ENCODE data around the gene NFIL3. TPM values are rescaled to one million over a fixed set of nuclear protein-coding genes. Genes with fewer than 3 reads are reported as not detected.

Gene NFIL3
- total RNA-seq, 1 experiment from 2014 or later: 13.3 TPM

DNA sequence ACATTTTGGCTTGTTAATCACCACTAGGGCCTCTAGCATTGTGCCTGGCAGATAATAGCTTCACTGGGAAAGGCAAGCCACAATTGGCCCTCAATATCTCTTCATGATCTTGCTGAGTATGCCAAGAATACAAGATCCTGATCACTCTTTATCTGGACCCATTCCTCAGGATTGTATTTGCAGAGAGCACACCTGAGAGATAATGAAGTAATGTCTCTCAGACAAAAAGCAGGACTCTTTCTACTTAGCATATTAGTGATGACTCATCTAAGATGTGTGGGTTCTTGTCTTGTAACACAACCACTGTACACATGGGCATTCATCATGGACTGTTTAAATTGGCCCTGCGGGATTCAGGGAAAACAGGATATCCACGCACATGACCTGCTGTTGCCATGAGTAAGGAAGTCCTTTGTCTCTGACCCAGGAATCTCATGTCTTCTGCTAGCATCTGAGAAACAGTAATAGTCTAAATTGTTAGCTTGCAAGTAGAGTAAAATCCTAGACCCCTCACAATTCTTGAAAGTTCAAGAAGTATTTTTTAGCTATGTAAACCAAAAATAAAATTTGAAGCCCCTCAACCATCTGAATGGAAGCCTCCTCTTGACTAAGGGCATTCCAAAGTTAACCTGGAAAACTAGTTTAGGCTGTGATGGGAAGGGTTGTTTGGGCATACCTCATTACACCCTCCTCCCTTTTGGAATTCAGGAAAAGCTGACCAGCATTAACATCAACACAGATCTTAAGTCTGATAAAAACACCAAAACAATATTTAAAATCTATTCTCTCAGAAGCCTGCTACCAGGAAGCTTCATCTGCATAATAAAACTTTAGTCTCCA, 28.0 kb upstream of the NFIL3 start:
- no TSS peak for BruUV-seq (replicated peaks)
- no peak overlapping the region for H3K27ac ChIP-seq (ENCODE audit: low read length)
- H3K4me1 ChIP-seq (ENCODE audit: control insufficient read depth, insufficient read depth, low read length): no peaks in the 10 kb centered on the region
- intact Hi-C loops (cut with micrococcal nuclease; ENCODE audit: unreplicated experiment) (no loop called here), in situ Hi-C loops (cut with HindIII; ENCODE audit: low pct_unique_long_range_greater_than_20kb, low sequenced_read_pairs) (no loop called here)
- ATAC-seq (no peak), DNase-seq (ENCODE audit: low read depth, low spot score) (no peak)
- no peak for TF ChIP-seq REST (IDR thresholded peaks at IDR 0.05; ENCODE audit: insufficient read depth in 1 of 2, low read depth in 2 of 2, low read length in 1 of 2)
- TF ChIP-seq POLR2AphosphoS5 (IDR thresholded peaks at IDR 0.05; ENCODE audit: low read depth, low read length): no peak
- TF ChIP-seq TCF7L2 (IDR thresholded peaks at IDR 0.05; ENCODE audit: low read depth, low read length): no peak
- TF ChIP-seq SIN3A (IDR thresholded peaks at IDR 0.05; ENCODE audit: borderline replicate concordance, insufficient read depth, low read depth, low read length): no peak
- TF ChIP-seq, protein P1, sequence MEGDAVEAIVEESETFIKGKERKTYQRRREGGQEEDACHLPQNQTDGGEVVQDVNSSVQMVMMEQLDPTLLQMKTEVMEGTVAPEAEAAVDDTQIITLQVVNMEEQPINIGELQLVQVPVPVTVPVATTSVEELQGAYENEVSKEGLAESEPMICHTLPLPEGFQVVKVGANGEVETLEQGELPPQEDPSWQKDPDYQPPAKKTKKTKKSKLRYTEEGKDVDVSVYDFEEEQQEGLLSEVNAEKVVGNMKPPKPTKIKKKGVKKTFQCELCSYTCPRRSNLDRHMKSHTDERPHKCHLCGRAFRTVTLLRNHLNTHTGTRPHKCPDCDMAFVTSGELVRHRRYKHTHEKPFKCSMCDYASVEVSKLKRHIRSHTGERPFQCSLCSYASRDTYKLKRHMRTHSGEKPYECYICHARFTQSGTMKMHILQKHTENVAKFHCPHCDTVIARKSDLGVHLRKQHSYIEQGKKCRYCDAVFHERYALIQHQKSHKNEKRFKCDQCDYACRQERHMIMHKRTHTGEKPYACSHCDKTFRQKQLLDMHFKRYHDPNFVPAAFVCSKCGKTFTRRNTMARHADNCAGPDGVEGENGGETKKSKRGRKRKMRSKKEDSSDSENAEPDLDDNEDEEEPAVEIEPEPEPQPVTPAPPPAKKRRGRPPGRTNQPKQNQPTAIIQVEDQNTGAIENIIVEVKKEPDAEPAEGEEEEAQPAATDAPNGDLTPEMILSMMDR (IDR thresholded peaks at IDR 0.05): no peak
- no peaks in the 10 kb centered on the region for H3K36me3 ChIP-seq (ENCODE audit: control insufficient read depth, insufficient read depth, low read length)
- CTCF ChIA-PET: no interaction called here
- no peaks in the 10 kb centered on the region for H3K27me3 ChIP-seq (ENCODE audit: control insufficient read depth, insufficient read depth, low read length)
- no peaks in the 10 kb centered on the region for H3K9me3 ChIP-seq (ENCODE audit: control insufficient read depth, insufficient read depth, low read depth, low read length)
- POLR2A ChIA-PET: no interaction called here
- no peak overlapping the region for H3K4me3 ChIP-seq (ENCODE audit: low read depth in 2 of 2, low read length in 2 of 2)

GRCh38 chr9:91445135-91445534, 21.5 kb upstream of the NFIL3 start:
- TF ChIP-seq, protein P1 (IDR thresholded peaks at IDR 0.05): no peak
- TF ChIP-seq REST (IDR thresholded peaks at IDR 0.05; ENCODE audit: insufficient read depth in 1 of 2, low read depth in 2 of 2, low read length in 1 of 2) (no peak), TCF7L2 (IDR thresholded peaks at IDR 0.05; ENCODE audit: low read depth, low read length) (no peak), SIN3A (IDR thresholded peaks at IDR 0.05; ENCODE audit: borderline replicate concordance, insufficient read depth, low read depth, low read length) (no peak), POLR2AphosphoS5 (IDR thresholded peaks at IDR 0.05; ENCODE audit: low read depth, low read length) (no peak)
- H3K27me3 ChIP-seq (ENCODE audit: control insufficient read depth, insufficient read depth, low read length): no peaks in the 10 kb centered on the region
- H3K4me1 ChIP-seq (ENCODE audit: control insufficient read depth, insufficient read depth, low read length): no peaks in the 10 kb centered on the region
- H3K27ac ChIP-seq (ENCODE audit: low read length): no peak overlapping the region
- no peaks in the 10 kb centered on the region for H3K9me3 ChIP-seq (ENCODE audit: control insufficient read depth, insufficient read depth, low read depth, low read length)
- DNase-seq (ENCODE audit: low read depth, low spot score) (no peak), ATAC-seq (no peak)
- ChIA-PET POLR2A (no interaction called here), CTCF (no interaction called here)
- no TSS peak for BruUV-seq (replicated peaks)
- in situ Hi-C loops (cut with HindIII; ENCODE audit: low pct_unique_long_range_greater_than_20kb, low sequenced_read_pairs): no loop called here
- intact Hi-C loops (cut with micrococcal nuclease; ENCODE audit: unreplicated experiment): no loop called here
- no peak overlapping the region for H3K4me3 ChIP-seq (ENCODE audit: low read depth in 2 of 2, low read length in 2 of 2)
- H3K36me3 ChIP-seq (ENCODE audit: control insufficient read depth, insufficient read depth, low read length): no peaks in the 10 kb centered on the region

All from Panc1 (cell line).